IMR-90 (cell line): ENCODE results near the gene PMM1. TPM values are rescaled to one million over a fixed set of nuclear protein-coding genes. Genes with fewer than 3 reads are reported as not detected.

Source experiments
- ATAC-seq: fragments of 200-7000 bp; cut with Tn5 transposase; 2 replicates; pipeline ENCODE4 v1.9.1; 2020; ENCODE audit warnings: low read depth, mild to moderate bottlenecking, moderate library complexity
- BruUV-seq: library from RNA; stranded (reverse); fragments of 400-500 nt; replicated peaks from 2 replicates; lab custom pipeline; 2021; lab: Mats Ljungman, UMichigan
- CTCF ChIA-PET: fragments of 300-600 bp; formaldehyde crosslinking; extraction: SDS; loops from one replicate; lab custom pipeline; 2021; ENCODE audit warnings: antibody characterized with exemption; lab: Yijun Ruan, JAX
- POLR2A ChIA-PET: fragments of 300-600 bp; sonication (Branson Sonifier 250); formaldehyde crosslinking; loops from one replicate; lab custom pipeline; 2022; ENCODE audit warnings: antibody characterized with exemption; ENCODE audit not compliant: unreplicated experiment; lab: Charles Lee
- DNase-seq: peaks from one replicate; pipeline ENCODE4 v3.0.0; 2013
- H2AFZ ChIP-seq: replicated peaks from 2 replicates; pipeline ENCODE3; 2013; ENCODE audit warnings: low read length, mild to moderate bottlenecking; ENCODE audit not compliant: poor library complexity
- H2AK5ac ChIP-seq: 2 replicates; pipeline ENCODE4 v1.6.1; 2013; ENCODE audit warnings: low read depth, low read length, inconsistent platforms
- H2AK9ac ChIP-seq: replicated peaks from 2 replicates; pipeline ENCODE3; 2013; ENCODE audit warnings: mild to moderate bottlenecking, low read depth, low read length, moderate library complexity; ENCODE audit not compliant: poor library complexity
- H2BK120ac ChIP-seq: 2 replicates; pipeline ENCODE4 v1.6.1; 2013; ENCODE audit warnings: low read depth, low read length, inconsistent platforms
- H2BK15ac ChIP-seq: 3 replicates; pipeline ENCODE4 v1.6.1; 2013; ENCODE audit warnings: low read depth, low read length, inconsistent platforms
- H2BK20ac ChIP-seq: 2 replicates; pipeline ENCODE4 v1.6.1; 2013; ENCODE audit warnings: low read depth, mild to moderate bottlenecking, inconsistent platforms, low read length, moderate library complexity
- H2BK5ac ChIP-seq: 2 replicates; pipeline ENCODE4 v1.6.1; 2013; ENCODE audit warnings: mild to moderate bottlenecking, low read depth, low read length, inconsistent platforms; ENCODE audit not compliant: poor library complexity, severe bottlenecking
- H3K14ac ChIP-seq: replicated peaks from 2 replicates; pipeline ENCODE4 v1.6.1; 2013; ENCODE audit warnings: low read depth, low read length, inconsistent platforms
- H3K18ac ChIP-seq: 2 replicates; pipeline ENCODE4 v1.6.1; 2013; ENCODE audit warnings: low read depth, low read length, control low read depth
- H3K23ac ChIP-seq: 2 replicates; pipeline ENCODE4 v1.6.1; 2013; ENCODE audit warnings: low read depth, low read length, inconsistent platforms
- H3K27ac ChIP-seq: 2 replicates; pipeline ENCODE4 v1.5.1; 2013; ENCODE audit warnings: mild to moderate bottlenecking, control low read depth, low read length; ENCODE audit not compliant: insufficient read depth
- H3K27me3 ChIP-seq: 2 replicates; pipeline ENCODE4 v1.6.1; 2013; ENCODE audit warnings: low read length; ENCODE audit not compliant: control insufficient read depth, insufficient read depth
- H3K36me3 ChIP-seq: 2 replicates; pipeline ENCODE4 v1.6.1; 2013; ENCODE audit warnings: low read length, mixed read lengths; ENCODE audit not compliant: control insufficient read depth, insufficient read depth
- H3K4ac ChIP-seq: 2 replicates; pipeline ENCODE4 v1.6.1; 2013; ENCODE audit warnings: low read depth, low read length, inconsistent platforms
- H3K4me1 ChIP-seq: 2 replicates; pipeline ENCODE4 v1.6.1; 2013; ENCODE audit warnings: low read length, mixed read lengths; ENCODE audit not compliant: control insufficient read depth, insufficient read depth
- H3K4me2 ChIP-seq: 2 replicates; pipeline ENCODE4 v1.6.1; 2013; ENCODE audit warnings: low read depth, mild to moderate bottlenecking, control low read depth, low read length, moderate library complexity
- H3K4me3 ChIP-seq: 2 replicates; pipeline ENCODE4 v1.5.1; 2013; ENCODE audit warnings: low read depth, mild to moderate bottlenecking, control low read depth, low read length, moderate library complexity; ENCODE audit not compliant: insufficient read depth
- H3K56ac ChIP-seq: 2 replicates; pipeline ENCODE4 v1.6.1; 2013; ENCODE audit warnings: low read length, inconsistent platforms; ENCODE audit not compliant: insufficient read depth; ENCODE audit errors: extremely low read depth
- H3K79me1 ChIP-seq, 2 experiments: 2 replicates each; pipeline ENCODE4 v1.6.1; 2013; ENCODE audit warnings: low read length in 2 of 2, inconsistent platforms in 1 of 2, low read depth in 1 of 2
- H3K9ac ChIP-seq: 2 replicates; pipeline ENCODE4 v1.6.1; 2013; ENCODE audit warnings: low read depth, low read length, control low read depth
- H3K9me1 ChIP-seq: 2 replicates; pipeline ENCODE4 v1.6.1; 2013; ENCODE audit warnings: low read length, inconsistent platforms; ENCODE audit not compliant: insufficient read depth
- H3K9me3 ChIP-seq: 2 replicates; pipeline ENCODE4 v1.6.1; 2013; ENCODE audit warnings: low read length; ENCODE audit not compliant: control insufficient read depth, insufficient read depth
- H4K20me1 ChIP-seq: 2 replicates; pipeline ENCODE4 v1.6.1; 2013; ENCODE audit warnings: low read length, inconsistent platforms; ENCODE audit not compliant: insufficient read depth
- H4K5ac ChIP-seq: 2 replicates; pipeline ENCODE4 v1.6.1; 2013; ENCODE audit warnings: mild to moderate bottlenecking, low read depth, low read length, control low read depth
- H4K8ac ChIP-seq, 2 experiments: 2 replicates each; pipeline ENCODE4 v1.6.1; 2013; ENCODE audit warnings: low read depth in 2 of 2, low read length in 2 of 2, control low read depth in 1 of 2, inconsistent platforms in 1 of 2
- H4K91ac ChIP-seq: 2 replicates; pipeline ENCODE4 v1.6.1; 2013; ENCODE audit warnings: low read depth, low read length, inconsistent platforms; ENCODE audit not compliant: insufficient read depth
- BHLHE40 ChIP-seq: fragments of 150-350 bp; IDR thresholded peaks from 2 replicates; pipeline ENCODE4 v1.6.1; 2016; ENCODE audit warnings: mild to moderate bottlenecking, low read depth, low read length
- CEBPB ChIP-seq: IDR thresholded peaks from 2 replicates; pipeline ENCODE4 v1.6.1; 2012; ENCODE audit warnings: low read depth, low read length, improper control_type of control experiment
- FOS ChIP-seq: fragments of 150-350 bp; IDR thresholded peaks from 2 replicates; pipeline ENCODE4 v1.6.1; 2016; ENCODE audit warnings: low read depth, low read length
- MAFK ChIP-seq: IDR thresholded peaks from 2 replicates; pipeline ENCODE4 v1.6.1; 2012; ENCODE audit warnings: low read depth, low read length, improper control_type of control experiment
- MAZ ChIP-seq: IDR thresholded peaks from 2 replicates; pipeline ENCODE4 v1.6.1; 2012; ENCODE audit warnings: low read depth, mild to moderate bottlenecking, low read length, improper control_type of control experiment, moderate library complexity, borderline replicate concordance
- MXI1 ChIP-seq: IDR thresholded peaks from 2 replicates; pipeline ENCODE4 v1.6.1; 2012; ENCODE audit warnings: low read depth, mild to moderate bottlenecking, low read length, moderate library complexity, borderline replicate concordance
- POLR2A ChIP-seq: IDR thresholded peaks from 2 replicates; pipeline ENCODE4 v1.6.1; 2012; ENCODE audit warnings: mild to moderate bottlenecking, low read depth, low read length
- RAD21 ChIP-seq: IDR thresholded peaks from 2 replicates; pipeline ENCODE4 v1.6.1; 2012; ENCODE audit warnings: low read length, improper control_type of control experiment
- RCOR1 ChIP-seq: IDR thresholded peaks from 2 replicates; pipeline ENCODE4 v1.6.1; 2012; ENCODE audit warnings: mild to moderate bottlenecking, low read length, improper control_type of control experiment; ENCODE audit not compliant: insufficient replicate concordance
- RFX5 ChIP-seq: IDR thresholded peaks from 2 replicates; pipeline ENCODE4 v1.8.0; 2012; ENCODE audit warnings: low read depth, mild to moderate bottlenecking, low read length, moderate library complexity
- SMC3 ChIP-seq: fragments of 150-350 bp; IDR thresholded peaks from 2 replicates; pipeline ENCODE4 v1.6.1; 2016; ENCODE audit warnings: low read depth, mild to moderate bottlenecking, antibody characterized with exemption, low read length, moderate library complexity
- WGBS, 2 experiments: methylation state at CpG; one replicate each; pipeline versions ENCODE4 v1.1.5 to v1.1.7; 2013; ENCODE audit warnings: missing lambda C conversion rate in 2 of 2; ENCODE audit not compliant: insufficient read length in 1 of 2; ENCODE audit errors: extremely low coverage in 2 of 2; 5-methylcytosine and 5-hydroxymethylcytosine counted together
- dilution Hi-C: fragments of 300-500 bp; cut with HindIII; formaldehyde crosslinking; loops from one replicate; pipeline ENCODE4 v1.14.3; 2018; ENCODE audit warnings: low sequenced_read_pairs; ENCODE audit not compliant: unreplicated experiment
- in situ Hi-C: fragments of 300-500 bp; cut with MboI; formaldehyde crosslinking; loops from 3 replicates; pipeline ENCODE4 v1.14.3; 2019; ENCODE audit warnings: low sequenced_read_pairs, inconsistent platforms, mixed read lengths
- intact Hi-C: fragments of 100-400 bp; cut with micrococcal nuclease; formaldehyde crosslinking; loops from 2 replicates; pipeline ENCODE4 v1.10.0; 2022
- polyA plus RNA-seq, 3 experiments: library from polyadenylated mRNA; depleted of rRNA; stranded (reverse); fragments of >200 nt; gene quantifications; 2 replicates each; pipeline ENCODE4 v1.2.3, GENCODE V29; 2012; ENCODE audit warnings: low replicate concordance in 1 of 3
- total RNA-seq: library from RNA; depleted of rRNA; stranded (reverse); fragments of >200 nt; gene quantifications from 2 replicates; pipeline ENCODE4 v1.2.3, GENCODE V29; 2012
- TF ChIP-seq, protein P1 (sequence below): fragments of 150-350 bp; IDR thresholded peaks from 2 replicates; pipeline ENCODE4 v1.6.1; 2016; ENCODE audit warnings: low read depth, mild to moderate bottlenecking, low read length, moderate library complexity, borderline replicate concordance
- TF ChIP-seq, protein P2 (sequence below): conservative IDR thresholded peaks from 2 replicates; pipeline ENCODE4 v1.5.1; 2012; ENCODE audit warnings: mild to moderate bottlenecking, low read depth, low read length, improper control_type of control experiment
- TF ChIP-seq, protein P3 (sequence below): fragments of 150-350 bp; IDR thresholded peaks from 2 replicates; pipeline ENCODE4 v1.6.1; 2017; ENCODE audit warnings: mild to moderate bottlenecking, antibody characterized with exemption, low read length, low read depth

Gene PMM1
- total and polyA plus RNA-seq, 2 of the 4 experiments (the other 2 are of a cell fraction): 22.8 to 92.8 TPM

DNA sequence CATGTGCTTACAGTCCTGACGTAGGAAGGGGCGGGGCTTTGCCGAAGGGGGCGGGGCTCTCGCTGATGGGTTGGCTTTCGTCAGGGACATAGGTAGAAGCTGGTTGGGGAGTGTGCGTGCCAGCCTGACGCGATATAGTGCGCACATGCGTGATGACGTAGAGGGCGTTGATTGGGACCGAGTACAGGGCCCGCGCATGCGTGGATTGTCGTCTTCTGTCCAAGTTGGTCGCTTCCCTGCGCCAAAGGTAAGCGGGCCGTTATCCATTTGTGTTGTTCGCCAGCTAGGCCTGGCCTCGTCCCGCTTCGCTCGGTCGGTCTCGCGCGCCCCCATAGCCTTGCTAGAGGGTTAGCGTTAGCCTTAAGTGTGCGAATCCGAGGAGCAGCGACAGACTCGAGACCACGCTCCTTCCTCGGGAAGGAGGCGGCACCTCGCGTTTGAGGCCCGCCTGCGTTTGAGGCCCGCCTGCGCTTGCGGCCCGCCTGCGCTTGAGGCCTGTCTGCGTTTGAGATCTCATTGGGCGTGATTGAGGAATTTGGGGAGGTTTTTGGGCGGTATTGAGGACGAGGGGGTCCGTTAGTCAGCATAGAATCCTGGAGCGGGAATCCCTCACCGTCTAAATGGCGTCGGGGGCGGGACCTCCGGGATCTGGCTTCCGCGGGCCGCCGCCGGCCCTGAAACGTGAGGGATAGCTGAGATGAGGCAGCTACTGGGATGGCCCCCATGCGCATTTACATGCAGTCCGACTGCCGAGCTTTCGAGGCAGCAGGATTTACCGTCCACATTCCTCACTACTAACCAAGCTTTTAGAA is 31.7 kb upstream of the PMM1 start, which contains the start of gene XRCC6:
TSS of gene XRCC6 (plus strand) at position 197 of the 812 bp plus-strand sequence. CDS start 710 bp downstream, outside the sequence.
- POLR2A ChIA-PET: no interaction called here
- Histone ChIP-seq H3K9me3 (no peaks in the 10 kb centered on the region), H2BK15ac (no peak within 1 kb of the TSS), H3K9ac (peak within 1 kb of the TSS; percentile 93), H4K91ac (peak within 1 kb of the TSS; percentile 88), H3K56ac (peak within 1 kb of the TSS; percentile 79), H3K4me1 (peaks cover 2% of the 10 kb centered on the region; the same call in 1 of the 2 replicates), H3K4me3 (peak within 1 kb of the TSS; percentile 84), H2AK9ac (peak within 1 kb of the TSS; percentile 99), H3K4ac (peak within 1 kb of the TSS; percentile 94), H2AFZ (peak within 1 kb of the TSS; percentile 98), H3K9me1 (0 out of 2 replicates have a peak, but pooled peaks cover 2% of the 10 kb centered on the region), H4K8ac (peak within 1 kb of the TSS; percentile 73 to 98), H3K36me3 (peaks cover 15% of the 10 kb centered on the region), H3K23ac (peak within 1 kb of the TSS; percentile 99), H2BK5ac (peak within 1 kb of the TSS; percentile 93), H3K27ac (peak within 1 kb of the TSS; percentile 94), H2BK120ac (peak within 1 kb of the TSS; percentile 72; the same call in 1 of the 2 replicates), H4K20me1 (peaks cover 14% of the 10 kb centered on the region), H2AK5ac (peak within 1 kb of the TSS; percentile 98), H2BK20ac (no peak within 1 kb of the TSS), H3K14ac (peak within 1 kb of the TSS; percentile 96), H3K79me1 (peaks cover 17 to 62% of the 10 kb centered on the region in 2 experiments), H3K4me2 (peak within 1 kb of the TSS; percentile 91), H3K27me3 (no peaks in the 10 kb centered on the region), H3K18ac (peak within 1 kb of the TSS; percentile 70), H4K5ac (peak within 1 kb of the TSS; percentile 86)
- 0% methylated on average over 28 of the region's 70 CpGs; no CpG with 5 or more reads in 1 of the 2 experiments for WGBS, 2 experiments
- ATAC-seq (peak; percentile 97), DNase-seq (peak; percentile 100)
- intact Hi-C loops: loop anchor here (2.0 kb wide), 1 partner anchor 77 kb away; the partner anchor contains the start of gene POLR3H
- dilution Hi-C loops: no loop called here
- in situ Hi-C loops: no loop called here
- BruUV-seq: no TSS peak
- CTCF ChIA-PET: no interaction called here
- TF ChIP-seq RAD21: no peak
- no peak for TF ChIP-seq MAZ
- no peak for TF ChIP-seq RFX5
- TF ChIP-seq MAFK: no peak; the same call in 1 of the 2 replicates
- peak; percentile 92 for TF ChIP-seq BHLHE40
- TF ChIP-seq FOS: no peak
- TF ChIP-seq CEBPB: no peak
- TF ChIP-seq, protein P1, sequence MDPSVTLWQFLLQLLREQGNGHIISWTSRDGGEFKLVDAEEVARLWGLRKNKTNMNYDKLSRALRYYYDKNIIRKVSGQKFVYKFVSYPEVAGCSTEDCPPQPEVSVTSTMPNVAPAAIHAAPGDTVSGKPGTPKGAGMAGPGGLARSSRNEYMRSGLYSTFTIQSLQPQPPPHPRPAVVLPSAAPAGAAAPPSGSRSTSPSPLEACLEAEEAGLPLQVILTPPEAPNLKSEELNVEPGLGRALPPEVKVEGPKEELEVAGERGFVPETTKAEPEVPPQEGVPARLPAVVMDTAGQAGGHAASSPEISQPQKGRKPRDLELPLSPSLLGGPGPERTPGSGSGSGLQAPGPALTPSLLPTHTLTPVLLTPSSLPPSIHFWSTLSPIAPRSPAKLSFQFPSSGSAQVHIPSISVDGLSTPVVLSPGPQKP: no peak
- TF ChIP-seq, protein P2, sequence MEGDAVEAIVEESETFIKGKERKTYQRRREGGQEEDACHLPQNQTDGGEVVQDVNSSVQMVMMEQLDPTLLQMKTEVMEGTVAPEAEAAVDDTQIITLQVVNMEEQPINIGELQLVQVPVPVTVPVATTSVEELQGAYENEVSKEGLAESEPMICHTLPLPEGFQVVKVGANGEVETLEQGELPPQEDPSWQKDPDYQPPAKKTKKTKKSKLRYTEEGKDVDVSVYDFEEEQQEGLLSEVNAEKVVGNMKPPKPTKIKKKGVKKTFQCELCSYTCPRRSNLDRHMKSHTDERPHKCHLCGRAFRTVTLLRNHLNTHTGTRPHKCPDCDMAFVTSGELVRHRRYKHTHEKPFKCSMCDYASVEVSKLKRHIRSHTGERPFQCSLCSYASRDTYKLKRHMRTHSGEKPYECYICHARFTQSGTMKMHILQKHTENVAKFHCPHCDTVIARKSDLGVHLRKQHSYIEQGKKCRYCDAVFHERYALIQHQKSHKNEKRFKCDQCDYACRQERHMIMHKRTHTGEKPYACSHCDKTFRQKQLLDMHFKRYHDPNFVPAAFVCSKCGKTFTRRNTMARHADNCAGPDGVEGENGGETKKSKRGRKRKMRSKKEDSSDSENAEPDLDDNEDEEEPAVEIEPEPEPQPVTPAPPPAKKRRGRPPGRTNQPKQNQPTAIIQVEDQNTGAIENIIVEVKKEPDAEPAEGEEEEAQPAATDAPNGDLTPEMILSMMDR: no peak
- TF ChIP-seq, protein P3, sequence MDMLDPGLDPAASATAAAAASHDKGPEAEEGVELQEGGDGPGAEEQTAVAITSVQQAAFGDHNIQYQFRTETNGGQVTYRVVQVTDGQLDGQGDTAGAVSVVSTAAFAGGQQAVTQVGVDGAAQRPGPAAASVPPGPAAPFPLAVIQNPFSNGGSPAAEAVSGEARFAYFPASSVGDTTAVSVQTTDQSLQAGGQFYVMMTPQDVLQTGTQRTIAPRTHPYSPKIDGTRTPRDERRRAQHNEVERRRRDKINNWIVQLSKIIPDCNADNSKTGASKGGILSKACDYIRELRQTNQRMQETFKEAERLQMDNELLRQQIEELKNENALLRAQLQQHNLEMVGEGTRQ: peak; percentile 61
- TF ChIP-seq POLR2A: peak; percentile 94
- no peak for TF ChIP-seq RCOR1
- peak; percentile 68; the same call in 1 of the 2 replicates for TF ChIP-seq MXI1
- TF ChIP-seq SMC3: no peak
